K562 (cell line): ENCODE results near the gene CDS2. TPM values are rescaled to one million over a fixed set of nuclear protein-coding genes. Genes with fewer than 3 reads are reported as not detected.

Experiments used
- CTCFL ChIP-seq: IDR thresholded peaks from 2 replicates; pipeline ENCODE4 v1.6.1; 2011; ENCODE audit warnings: borderline replicate concordance, low read depth, mild to moderate bottlenecking, moderate library complexity, low read length; ENCODE audit not compliant: insufficient read depth, poor library complexity, severe bottlenecking
- NR2C1 ChIP-seq, 2 experiments: fragments of 450-650 bp; IDR thresholded peaks; 2 replicates each; pipeline ENCODE4 v1.6.1; 2017; ENCODE audit warnings: mild to moderate bottlenecking in 2 of 2, antibody characterized with exemption in 1 of 2, inconsistent platforms in 1 of 2, missing compliant biosample characterization in 1 of 2, missing genetic modification characterization in 1 of 2
- RAD21 ChIP-seq, 2 experiments: fragments of 250-450 bp in 1 of 2; fragments of 450-650 bp in 1 of 2; sonication (Bioruptor Pico) in 1 of 2; formaldehyde crosslinking in 1 of 2; IDR thresholded peaks in 1 of 2; conservative IDR thresholded peaks in 1 of 2; 2 replicates each; pipeline versions ENCODE4 v1.4.0 to v1.8.0; 2020 to 2022; ENCODE audit warnings: mild to moderate bottlenecking in 2 of 2, moderate library complexity in 1 of 2
- STAG1 ChIP-seq: sonication (generic); formaldehyde crosslinking; IDR thresholded peaks from 2 replicates; pipeline ENCODE4 v1.5.0; 2020; ENCODE audit warnings: missing genetic modification reagents, borderline replicate concordance
- THRB ChIP-seq: fragments of 450-650 bp; formaldehyde crosslinking; conservative IDR thresholded peaks from 2 replicates; pipeline ENCODE4 v1.4.0; 2022; ENCODE audit warnings: mild to moderate bottlenecking, missing genetic modification characterization
- ZKSCAN1 ChIP-seq: fragments of 150-350 bp; IDR thresholded peaks from 2 replicates; pipeline ENCODE4 v1.6.1; 2016; ENCODE audit warnings: low read depth, low read length
- polyA plus RNA-seq, 8 experiments: library from polyadenylated mRNA; depleted of rRNA in 4 of 8; stranded (reverse) in 5 of 8; unstranded in 3 of 8; fragments of >200 nt; fragmentation: Nextera tagmentation in 2 of 8; fragmentation: Illumina TruSeq in 1 of 8; extraction: Ambion mirVana in 2 of 8; extraction: Trizol in 1 of 8; gene quantifications; 2 replicates each; pipeline versions ENCODE4 v1.2.1 to v1.2.3, GENCODE V29; 2011 to 2014; ENCODE audit warnings: inconsistent platforms in 1 of 8, missing spikeins in 1 of 8
- total RNA-seq, 7 experiments: library from RNA; depleted of rRNA in 6 of 7; stranded (reverse); fragments of >200 nt in 6 of 7; fragmentation: Illumina TruSeq in 2 of 7; extraction: Trizol in 2 of 7; gene quantifications; 2 replicates each; pipeline versions ENCODE4 v1.2.1 to v1.2.3, GENCODE V29; 2011 to 2021; ENCODE audit warnings: low replicate concordance in 1 of 7
- TF ChIP-seq, protein P1 (sequence below): fragments of 200-600 bp; sonication (generic); IDR thresholded peaks from one replicate; pipeline ENCODE4 v1.6.1; 2012; ENCODE audit warnings: mild to moderate bottlenecking, low read depth, low read length, inconsistent platforms
- TF ChIP-seq, protein P2 (sequence below): IDR thresholded peaks from 2 replicates; pipeline ENCODE4 v1.6.1; 2011; ENCODE audit not compliant: insufficient read length; ENCODE audit errors: extremely low read depth

CDS2 gene
- total and polyA plus RNA-seq, 9 of the 15 experiments (the other 6 are each of a cell fraction or from before 2014, with no cell fraction given): 6.4 to 46.4 (median 12.2) TPM

GRCh38 chr20:5205348-5206210 lies 78.8 kb downstream of the CDS2 start (continued):
- no peak for TF ChIP-seq THRB (CRISPR knock-in tag)
- TF ChIP-seq CTCFL: peak; percentile 15
- TF ChIP-seq STAG1 (CRISPR knock-in tag): peak; percentile 30; the same call in 1 of the 2 replicates
- peak; percentile 54 to 72 for TF ChIP-seq RAD21 (CRISPR knock-in tag; conservative IDR thresholded peaks at IDR 0.05 in 1 of 2, IDR thresholded peaks at IDR 0.05 in 1 of 2)
- TF ChIP-seq, protein P1, sequence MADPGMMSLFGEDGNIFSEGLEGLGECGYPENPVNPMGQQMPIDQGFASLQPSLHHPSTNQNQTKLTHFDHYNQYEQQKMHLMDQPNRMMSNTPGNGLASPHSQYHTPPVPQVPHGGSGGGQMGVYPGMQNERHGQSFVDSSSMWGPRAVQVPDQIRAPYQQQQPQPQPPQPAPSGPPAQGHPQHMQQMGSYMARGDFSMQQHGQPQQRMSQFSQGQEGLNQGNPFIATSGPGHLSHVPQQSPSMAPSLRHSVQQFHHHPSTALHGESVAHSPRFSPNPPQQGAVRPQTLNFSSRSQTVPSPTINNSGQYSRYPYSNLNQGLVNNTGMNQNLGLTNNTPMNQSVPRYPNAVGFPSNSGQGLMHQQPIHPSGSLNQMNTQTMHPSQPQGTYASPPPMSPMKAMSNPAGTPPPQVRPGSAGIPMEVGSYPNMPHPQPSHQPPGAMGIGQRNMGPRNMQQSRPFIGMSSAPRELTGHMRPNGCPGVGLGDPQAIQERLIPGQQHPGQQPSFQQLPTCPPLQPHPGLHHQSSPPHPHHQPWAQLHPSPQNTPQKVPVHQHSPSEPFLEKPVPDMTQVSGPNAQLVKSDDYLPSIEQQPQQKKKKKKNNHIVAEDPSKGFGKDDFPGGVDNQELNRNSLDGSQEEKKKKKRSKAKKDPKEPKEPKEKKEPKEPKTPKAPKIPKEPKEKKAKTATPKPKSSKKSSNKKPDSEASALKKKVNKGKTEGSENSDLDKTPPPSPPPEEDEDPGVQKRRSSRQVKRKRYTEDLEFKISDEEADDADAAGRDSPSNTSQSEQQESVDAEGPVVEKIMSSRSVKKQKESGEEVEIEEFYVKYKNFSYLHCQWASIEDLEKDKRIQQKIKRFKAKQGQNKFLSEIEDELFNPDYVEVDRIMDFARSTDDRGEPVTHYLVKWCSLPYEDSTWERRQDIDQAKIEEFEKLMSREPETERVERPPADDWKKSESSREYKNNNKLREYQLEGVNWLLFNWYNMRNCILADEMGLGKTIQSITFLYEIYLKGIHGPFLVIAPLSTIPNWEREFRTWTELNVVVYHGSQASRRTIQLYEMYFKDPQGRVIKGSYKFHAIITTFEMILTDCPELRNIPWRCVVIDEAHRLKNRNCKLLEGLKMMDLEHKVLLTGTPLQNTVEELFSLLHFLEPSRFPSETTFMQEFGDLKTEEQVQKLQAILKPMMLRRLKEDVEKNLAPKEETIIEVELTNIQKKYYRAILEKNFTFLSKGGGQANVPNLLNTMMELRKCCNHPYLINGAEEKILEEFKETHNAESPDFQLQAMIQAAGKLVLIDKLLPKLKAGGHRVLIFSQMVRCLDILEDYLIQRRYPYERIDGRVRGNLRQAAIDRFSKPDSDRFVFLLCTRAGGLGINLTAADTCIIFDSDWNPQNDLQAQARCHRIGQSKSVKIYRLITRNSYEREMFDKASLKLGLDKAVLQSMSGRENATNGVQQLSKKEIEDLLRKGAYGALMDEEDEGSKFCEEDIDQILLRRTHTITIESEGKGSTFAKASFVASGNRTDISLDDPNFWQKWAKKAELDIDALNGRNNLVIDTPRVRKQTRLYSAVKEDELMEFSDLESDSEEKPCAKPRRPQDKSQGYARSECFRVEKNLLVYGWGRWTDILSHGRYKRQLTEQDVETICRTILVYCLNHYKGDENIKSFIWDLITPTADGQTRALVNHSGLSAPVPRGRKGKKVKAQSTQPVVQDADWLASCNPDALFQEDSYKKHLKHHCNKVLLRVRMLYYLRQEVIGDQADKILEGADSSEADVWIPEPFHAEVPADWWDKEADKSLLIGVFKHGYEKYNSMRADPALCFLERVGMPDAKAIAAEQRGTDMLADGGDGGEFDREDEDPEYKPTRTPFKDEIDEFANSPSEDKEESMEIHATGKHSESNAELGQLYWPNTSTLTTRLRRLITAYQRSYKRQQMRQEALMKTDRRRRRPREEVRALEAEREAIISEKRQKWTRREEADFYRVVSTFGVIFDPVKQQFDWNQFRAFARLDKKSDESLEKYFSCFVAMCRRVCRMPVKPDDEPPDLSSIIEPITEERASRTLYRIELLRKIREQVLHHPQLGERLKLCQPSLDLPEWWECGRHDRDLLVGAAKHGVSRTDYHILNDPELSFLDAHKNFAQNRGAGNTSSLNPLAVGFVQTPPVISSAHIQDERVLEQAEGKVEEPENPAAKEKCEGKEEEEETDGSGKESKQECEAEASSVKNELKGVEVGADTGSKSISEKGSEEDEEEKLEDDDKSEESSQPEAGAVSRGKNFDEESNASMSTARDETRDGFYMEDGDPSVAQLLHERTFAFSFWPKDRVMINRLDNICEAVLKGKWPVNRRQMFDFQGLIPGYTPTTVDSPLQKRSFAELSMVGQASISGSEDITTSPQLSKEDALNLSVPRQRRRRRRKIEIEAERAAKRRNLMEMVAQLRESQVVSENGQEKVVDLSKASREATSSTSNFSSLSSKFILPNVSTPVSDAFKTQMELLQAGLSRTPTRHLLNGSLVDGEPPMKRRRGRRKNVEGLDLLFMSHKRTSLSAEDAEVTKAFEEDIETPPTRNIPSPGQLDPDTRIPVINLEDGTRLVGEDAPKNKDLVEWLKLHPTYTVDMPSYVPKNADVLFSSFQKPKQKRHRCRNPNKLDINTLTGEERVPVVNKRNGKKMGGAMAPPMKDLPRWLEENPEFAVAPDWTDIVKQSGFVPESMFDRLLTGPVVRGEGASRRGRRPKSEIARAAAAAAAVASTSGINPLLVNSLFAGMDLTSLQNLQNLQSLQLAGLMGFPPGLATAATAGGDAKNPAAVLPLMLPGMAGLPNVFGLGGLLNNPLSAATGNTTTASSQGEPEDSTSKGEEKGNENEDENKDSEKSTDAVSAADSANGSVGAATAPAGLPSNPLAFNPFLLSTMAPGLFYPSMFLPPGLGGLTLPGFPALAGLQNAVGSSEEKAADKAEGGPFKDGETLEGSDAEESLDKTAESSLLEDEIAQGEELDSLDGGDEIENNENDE: no peak
- peak; percentile 80 for TF ChIP-seq ZKSCAN1
- no peak for TF ChIP-seq NR2C1 (IDR thresholded peaks at IDR 0.05)
- TF ChIP-seq NR2C1 (tag; IDR thresholded peaks at IDR 0.05): no peak
- TF ChIP-seq, protein P2, sequence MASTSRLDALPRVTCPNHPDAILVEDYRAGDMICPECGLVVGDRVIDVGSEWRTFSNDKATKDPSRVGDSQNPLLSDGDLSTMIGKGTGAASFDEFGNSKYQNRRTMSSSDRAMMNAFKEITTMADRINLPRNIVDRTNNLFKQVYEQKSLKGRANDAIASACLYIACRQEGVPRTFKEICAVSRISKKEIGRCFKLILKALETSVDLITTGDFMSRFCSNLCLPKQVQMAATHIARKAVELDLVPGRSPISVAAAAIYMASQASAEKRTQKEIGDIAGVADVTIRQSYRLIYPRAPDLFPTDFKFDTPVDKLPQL: no peak
